OCI-LY1 (cell line): ENCODE measurements around the gene FAU.

Experiments used
- EZH2 ChIP-seq: fragments of 200-600 bp; sonication (generic), shearing (Covaris generic); IDR thresholded peaks from 2 replicates; pipeline ENCODE4 v1.8.0; 2017; ENCODE audit warnings: borderline replicate concordance, mixed run types, mild to moderate bottlenecking, antibody characterized with exemption, low read length, moderate library complexity, mixed read lengths
- TF ChIP-seq, protein P1 (sequence below): fragments of 200-600 bp; sonication (generic), shearing (Covaris generic); IDR thresholded peaks from 2 replicates; pipeline ENCODE4 v1.5.1; 2017; ENCODE audit warnings: mild to moderate bottlenecking, antibody characterized with exemption, low read length, moderate library complexity, mixed read lengths

- TF ChIP-seq, protein P1, sequence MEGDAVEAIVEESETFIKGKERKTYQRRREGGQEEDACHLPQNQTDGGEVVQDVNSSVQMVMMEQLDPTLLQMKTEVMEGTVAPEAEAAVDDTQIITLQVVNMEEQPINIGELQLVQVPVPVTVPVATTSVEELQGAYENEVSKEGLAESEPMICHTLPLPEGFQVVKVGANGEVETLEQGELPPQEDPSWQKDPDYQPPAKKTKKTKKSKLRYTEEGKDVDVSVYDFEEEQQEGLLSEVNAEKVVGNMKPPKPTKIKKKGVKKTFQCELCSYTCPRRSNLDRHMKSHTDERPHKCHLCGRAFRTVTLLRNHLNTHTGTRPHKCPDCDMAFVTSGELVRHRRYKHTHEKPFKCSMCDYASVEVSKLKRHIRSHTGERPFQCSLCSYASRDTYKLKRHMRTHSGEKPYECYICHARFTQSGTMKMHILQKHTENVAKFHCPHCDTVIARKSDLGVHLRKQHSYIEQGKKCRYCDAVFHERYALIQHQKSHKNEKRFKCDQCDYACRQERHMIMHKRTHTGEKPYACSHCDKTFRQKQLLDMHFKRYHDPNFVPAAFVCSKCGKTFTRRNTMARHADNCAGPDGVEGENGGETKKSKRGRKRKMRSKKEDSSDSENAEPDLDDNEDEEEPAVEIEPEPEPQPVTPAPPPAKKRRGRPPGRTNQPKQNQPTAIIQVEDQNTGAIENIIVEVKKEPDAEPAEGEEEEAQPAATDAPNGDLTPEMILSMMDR: no peak
- TF ChIP-seq EZH2: no peak
These were observed 2.7 kb upstream of the FAU start for GRCh38 chr11:65124480-65125196.
